H1 (cell line): ENCODE results near the gene LPP. TPM values are rescaled to one million over a fixed set of nuclear protein-coding genes. Genes with fewer than 3 reads are reported as not detected.

Experiments
- ASH2L ChIP-seq: fragments of 200-600, 300-600 bp; sonication (generic); IDR thresholded peaks from one replicate; pipeline ENCODE4 v1.7.1; 2017; ENCODE audit warnings: low read length
- CBX5 ChIP-seq: fragments of 300-800, 300-1000 bp; sonication (generic); IDR thresholded peaks from 2 replicates; pipeline ENCODE4 v1.7.1; 2016; ENCODE audit warnings: antibody characterized with exemption, low read length, low read depth
- CEBPB ChIP-seq: IDR thresholded peaks from 2 replicates; pipeline ENCODE4 v1.6.1; 2012; ENCODE audit warnings: low read depth, low read length
- NRF1 ChIP-seq: IDR thresholded peaks from 2 replicates; pipeline ENCODE4 v1.6.1; 2011; ENCODE audit warnings: mild to moderate bottlenecking, low read depth, low read length, improper control_type of control experiment
- SAP30 ChIP-seq: fragments of 300-600 bp; sonication (generic); IDR thresholded peaks from 2 replicates; pipeline ENCODE4 v1.7.1; 2012; ENCODE audit warnings: low read length, moderate library complexity, mild to moderate bottlenecking, inconsistent platforms; ENCODE audit not compliant: insufficient read depth, insufficient replicate concordance
- SP1 ChIP-seq: IDR thresholded peaks from 2 replicates; pipeline ENCODE4 v1.6.1; 2011; ENCODE audit warnings: low read depth, low read length
- TBP ChIP-seq: IDR thresholded peaks from 2 replicates; pipeline ENCODE4 v1.6.1; 2011; ENCODE audit warnings: low read depth, low read length, improper control_type of control experiment
- polyA plus RNA-seq, 7 experiments: library from polyadenylated mRNA; depleted of rRNA in 3 of 7; stranded (reverse) in 5 of 7; unstranded in 2 of 7; fragments of >200 nt in 5 of 7; fragments of 200-250 nt in 2 of 7; gene quantifications; 1 replicate in 5 of 7; 2 replicates in 1 of 7; 4 replicates in 1 of 7; pipeline versions ENCODE4 v1.2.1 to v1.2.3, GENCODE V29; 2011 to 2013; ENCODE audit warnings: missing spikeins in 2 of 7, mixed read lengths in 2 of 7
- total RNA-seq: library from RNA; stranded (reverse); fragmentation: NEBNext Ultra II Directional; extraction: Animal tissue kit (Norgen Biotek cat#: 25700); gene quantifications from 2 replicates; pipeline ENCODE4 v1.2.1, GENCODE V29; 2021
- TF ChIP-seq, protein P1 (sequence below): fragments of 300-600 bp; sonication (generic); IDR thresholded peaks from 2 replicates; pipeline ENCODE4 v1.7.1; 2012; ENCODE audit warnings: low read length, moderate library complexity, mild to moderate bottlenecking, inconsistent platforms; ENCODE audit not compliant: insufficient replicate concordance

Gene LPP
- total and polyA plus RNA-seq, 2 of the 8 experiments (the other 6 are each of a cell fraction or from before 2014, with no cell fraction given) = 10.0 to 53.3 TPM

DNA sequence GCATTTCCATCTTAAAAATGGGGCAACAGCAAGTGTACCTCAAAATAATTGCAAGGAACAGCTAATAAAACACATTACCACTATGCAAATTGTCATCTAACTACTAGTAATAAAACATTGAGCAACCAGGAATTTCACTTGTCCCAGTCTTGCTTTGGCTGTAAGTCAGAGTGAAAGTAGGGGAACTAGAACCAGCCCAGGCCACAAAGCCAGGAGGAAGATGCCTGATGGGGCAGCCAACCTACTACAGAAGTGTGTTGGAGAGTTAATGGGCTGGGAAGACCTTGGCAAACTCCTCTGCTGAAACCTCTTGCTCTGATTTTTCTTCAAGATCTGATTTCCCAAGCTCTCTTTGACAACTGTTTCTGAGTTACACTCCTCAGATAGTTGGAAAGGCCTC lies 40.2 kb upstream of the LPP start (continued):
- TF ChIP-seq, protein P1, sequence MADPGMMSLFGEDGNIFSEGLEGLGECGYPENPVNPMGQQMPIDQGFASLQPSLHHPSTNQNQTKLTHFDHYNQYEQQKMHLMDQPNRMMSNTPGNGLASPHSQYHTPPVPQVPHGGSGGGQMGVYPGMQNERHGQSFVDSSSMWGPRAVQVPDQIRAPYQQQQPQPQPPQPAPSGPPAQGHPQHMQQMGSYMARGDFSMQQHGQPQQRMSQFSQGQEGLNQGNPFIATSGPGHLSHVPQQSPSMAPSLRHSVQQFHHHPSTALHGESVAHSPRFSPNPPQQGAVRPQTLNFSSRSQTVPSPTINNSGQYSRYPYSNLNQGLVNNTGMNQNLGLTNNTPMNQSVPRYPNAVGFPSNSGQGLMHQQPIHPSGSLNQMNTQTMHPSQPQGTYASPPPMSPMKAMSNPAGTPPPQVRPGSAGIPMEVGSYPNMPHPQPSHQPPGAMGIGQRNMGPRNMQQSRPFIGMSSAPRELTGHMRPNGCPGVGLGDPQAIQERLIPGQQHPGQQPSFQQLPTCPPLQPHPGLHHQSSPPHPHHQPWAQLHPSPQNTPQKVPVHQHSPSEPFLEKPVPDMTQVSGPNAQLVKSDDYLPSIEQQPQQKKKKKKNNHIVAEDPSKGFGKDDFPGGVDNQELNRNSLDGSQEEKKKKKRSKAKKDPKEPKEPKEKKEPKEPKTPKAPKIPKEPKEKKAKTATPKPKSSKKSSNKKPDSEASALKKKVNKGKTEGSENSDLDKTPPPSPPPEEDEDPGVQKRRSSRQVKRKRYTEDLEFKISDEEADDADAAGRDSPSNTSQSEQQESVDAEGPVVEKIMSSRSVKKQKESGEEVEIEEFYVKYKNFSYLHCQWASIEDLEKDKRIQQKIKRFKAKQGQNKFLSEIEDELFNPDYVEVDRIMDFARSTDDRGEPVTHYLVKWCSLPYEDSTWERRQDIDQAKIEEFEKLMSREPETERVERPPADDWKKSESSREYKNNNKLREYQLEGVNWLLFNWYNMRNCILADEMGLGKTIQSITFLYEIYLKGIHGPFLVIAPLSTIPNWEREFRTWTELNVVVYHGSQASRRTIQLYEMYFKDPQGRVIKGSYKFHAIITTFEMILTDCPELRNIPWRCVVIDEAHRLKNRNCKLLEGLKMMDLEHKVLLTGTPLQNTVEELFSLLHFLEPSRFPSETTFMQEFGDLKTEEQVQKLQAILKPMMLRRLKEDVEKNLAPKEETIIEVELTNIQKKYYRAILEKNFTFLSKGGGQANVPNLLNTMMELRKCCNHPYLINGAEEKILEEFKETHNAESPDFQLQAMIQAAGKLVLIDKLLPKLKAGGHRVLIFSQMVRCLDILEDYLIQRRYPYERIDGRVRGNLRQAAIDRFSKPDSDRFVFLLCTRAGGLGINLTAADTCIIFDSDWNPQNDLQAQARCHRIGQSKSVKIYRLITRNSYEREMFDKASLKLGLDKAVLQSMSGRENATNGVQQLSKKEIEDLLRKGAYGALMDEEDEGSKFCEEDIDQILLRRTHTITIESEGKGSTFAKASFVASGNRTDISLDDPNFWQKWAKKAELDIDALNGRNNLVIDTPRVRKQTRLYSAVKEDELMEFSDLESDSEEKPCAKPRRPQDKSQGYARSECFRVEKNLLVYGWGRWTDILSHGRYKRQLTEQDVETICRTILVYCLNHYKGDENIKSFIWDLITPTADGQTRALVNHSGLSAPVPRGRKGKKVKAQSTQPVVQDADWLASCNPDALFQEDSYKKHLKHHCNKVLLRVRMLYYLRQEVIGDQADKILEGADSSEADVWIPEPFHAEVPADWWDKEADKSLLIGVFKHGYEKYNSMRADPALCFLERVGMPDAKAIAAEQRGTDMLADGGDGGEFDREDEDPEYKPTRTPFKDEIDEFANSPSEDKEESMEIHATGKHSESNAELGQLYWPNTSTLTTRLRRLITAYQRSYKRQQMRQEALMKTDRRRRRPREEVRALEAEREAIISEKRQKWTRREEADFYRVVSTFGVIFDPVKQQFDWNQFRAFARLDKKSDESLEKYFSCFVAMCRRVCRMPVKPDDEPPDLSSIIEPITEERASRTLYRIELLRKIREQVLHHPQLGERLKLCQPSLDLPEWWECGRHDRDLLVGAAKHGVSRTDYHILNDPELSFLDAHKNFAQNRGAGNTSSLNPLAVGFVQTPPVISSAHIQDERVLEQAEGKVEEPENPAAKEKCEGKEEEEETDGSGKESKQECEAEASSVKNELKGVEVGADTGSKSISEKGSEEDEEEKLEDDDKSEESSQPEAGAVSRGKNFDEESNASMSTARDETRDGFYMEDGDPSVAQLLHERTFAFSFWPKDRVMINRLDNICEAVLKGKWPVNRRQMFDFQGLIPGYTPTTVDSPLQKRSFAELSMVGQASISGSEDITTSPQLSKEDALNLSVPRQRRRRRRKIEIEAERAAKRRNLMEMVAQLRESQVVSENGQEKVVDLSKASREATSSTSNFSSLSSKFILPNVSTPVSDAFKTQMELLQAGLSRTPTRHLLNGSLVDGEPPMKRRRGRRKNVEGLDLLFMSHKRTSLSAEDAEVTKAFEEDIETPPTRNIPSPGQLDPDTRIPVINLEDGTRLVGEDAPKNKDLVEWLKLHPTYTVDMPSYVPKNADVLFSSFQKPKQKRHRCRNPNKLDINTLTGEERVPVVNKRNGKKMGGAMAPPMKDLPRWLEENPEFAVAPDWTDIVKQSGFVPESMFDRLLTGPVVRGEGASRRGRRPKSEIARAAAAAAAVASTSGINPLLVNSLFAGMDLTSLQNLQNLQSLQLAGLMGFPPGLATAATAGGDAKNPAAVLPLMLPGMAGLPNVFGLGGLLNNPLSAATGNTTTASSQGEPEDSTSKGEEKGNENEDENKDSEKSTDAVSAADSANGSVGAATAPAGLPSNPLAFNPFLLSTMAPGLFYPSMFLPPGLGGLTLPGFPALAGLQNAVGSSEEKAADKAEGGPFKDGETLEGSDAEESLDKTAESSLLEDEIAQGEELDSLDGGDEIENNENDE = no peak
- TF ChIP-seq CBX5 (no peak), TBP (no peak), SP1 (no peak), SAP30 (no peak), CEBPB (no peak), ASH2L (no peak), NRF1 (no peak)
